OCI-M2 (cell line): ENCODE data around the gene WWOX.
"Not testable (repeated sequence)": the region's sequence is repeated elsewhere in the genome, so short reads cannot be mapped to it uniquely, and the experiment has no call there.

Source experiments
- DNase-seq: peaks from one replicate; lab custom pipeline; 2025; ENCODE audit not compliant: unreplicated experiment; lab: John Stamatoyannopoulos, UW

Gene WWOX

GRCh38 chr16:78667675-78668074, 568.2 kb downstream of the WWOX start:
- no peak for DNase-seq

- DNase-seq = no peak
Measured at GRCh38 chr16:78668393-78668792, 568.9 kb downstream of the WWOX start.

GRCh38 chr16:78669994-78670393, 570.5 kb downstream of the WWOX start:
- DNase-seq = no peak

- DNase-seq = no peak
Measured at GRCh38 chr16:78672779-78673556, 573.5 kb downstream of the WWOX start.

- DNase-seq = no peak
Measured at GRCh38 chr16:78673884-78674283, 574.4 kb downstream of the WWOX start.

- DNase-seq = no peak
Measured at GRCh38 chr16:78675312-78675711, 575.9 kb downstream of the WWOX start.

GRCh38 chr16:78675951-78676792, 576.7 kb downstream of the WWOX start:
- DNase-seq = no peak

- DNase-seq = no peak
Measured at GRCh38 chr16:78677181-78677731, 577.8 kb downstream of the WWOX start.

GRCh38 chr16:78679546-78679945, 580.1 kb downstream of the WWOX start:
- DNase-seq = no peak

GRCh38 chr16:78681743-78682142, 582.3 kb downstream of the WWOX start:
- no peak for DNase-seq

- no peak for DNase-seq
Measured at GRCh38 chr16:78684030-78684611, 584.7 kb downstream of the WWOX start.

GRCh38 chr16:78684655-78685375, 585.4 kb downstream of the WWOX start:
- DNase-seq = no peak

- DNase-seq = no peak
Measured at GRCh38 chr16:78686601-78687000, 587.1 kb downstream of the WWOX start.

GRCh38 chr16:78689028-78689427, 589.6 kb downstream of the WWOX start:
- DNase-seq = no peak

GRCh38 chr16:78689536-78689935, 590.1 kb downstream of the WWOX start:
- no peak for DNase-seq

- no peak for DNase-seq
Measured at GRCh38 chr16:78690510-78690909, 591.1 kb downstream of the WWOX start.

- not testable (repeated sequence) for DNase-seq
Measured at GRCh38 chr16:78691746-78692145, 592.3 kb downstream of the WWOX start.

GRCh38 chr16:78693496-78693895, 594.0 kb downstream of the WWOX start:
- DNase-seq = no peak

GRCh38 chr16:78694414-78694813, 595.0 kb downstream of the WWOX start:
- no peak for DNase-seq

GRCh38 chr16:78695391-78695790, 595.9 kb downstream of the WWOX start:
- no peak for DNase-seq

GRCh38 chr16:78696797-78697196, 597.3 kb downstream of the WWOX start:
- DNase-seq = no peak
